Cardiac fibroblast (primary cell): Measurements from ENCODE around the gene NEUROD1.

ENCODE experiments used
- DNase-seq, 2 donors: peaks; one replicate each; pipeline versions ENCODE4 v3.0.0 to v3.0.0-alpha.2; 2010; ENCODE audit warnings: low read depth in 2 of 2
- H3K4me3 ChIP-seq, 2 donors: replicated peaks in 1 of 2; 1 replicate in 1 of 2; 2 replicates in 1 of 2; pipeline ENCODE4 v1.5.1; 2011; ENCODE audit warnings: low read depth in 2 of 2, low read length in 2 of 2, mild to moderate bottlenecking in 2 of 2, moderate library complexity in 1 of 2
- CTCF ChIP-seq: IDR thresholded peaks from one replicate; pipeline ENCODE4 v1.5.1; 2011; ENCODE audit warnings: low read depth, mild to moderate bottlenecking, low read length, inconsistent platforms

The NEUROD1 gene

GRCh38 chr2:181684454-181685149 is 4.3 kb upstream of the NEUROD1 start:
- DNase-seq: no peak
- H3K4me3 ChIP-seq: no peak overlapping the region
- no peak for TF ChIP-seq CTCF

- peak in 1 of 2 donors; percentile 6 for DNase-seq
- no peak overlapping the region for H3K4me3 ChIP-seq
- no peak for TF ChIP-seq CTCF
Observed at GRCh38 chr2:181683518-181684453, 3.5 kb upstream of the NEUROD1 start.

- no peak for TF ChIP-seq CTCF
- DNase-seq: no peak
- no peak overlapping the region for H3K4me3 ChIP-seq
Observed at GRCh38 chr2:181682795-181683517, 2.6 kb upstream of the NEUROD1 start.

- no peak for TF ChIP-seq CTCF
- H3K4me3 ChIP-seq: no peak overlapping the region
- no peak for DNase-seq
Observed at GRCh38 chr2:181682026-181682789, 1.9 kb upstream of the NEUROD1 start.

- no peak for DNase-seq
- no peak for TF ChIP-seq CTCF
- no peak overlapping the region for H3K4me3 ChIP-seq
Observed at GRCh38 chr2:181680937-181681811, 857 bp upstream of the NEUROD1 start.
